T-helper 1 cell treated with Interleukin-12 subunit alpha and Interleukin-12 subunit beta and Interleukin-4 antibody, amounts not matched to agents 30 μg/mL and 1 μg/mL, for 36 hours (primary cell): Measurements from ENCODE around the gene SMAD7.

Experiments used
- H3K27ac Mint-ChIP-seq: one replicate; pipeline ENCODE4 v1.8.0; 2021; ENCODE audit warnings: mild to moderate bottlenecking, mixed read lengths
- H3K27me3 Mint-ChIP-seq: one replicate; pipeline ENCODE4 v1.8.0; 2021; ENCODE audit warnings: low read depth, mixed read lengths
- H3K36me3 Mint-ChIP-seq: one replicate; pipeline ENCODE4 v1.8.0; 2021; ENCODE audit warnings: low read depth, mixed read lengths
- H3K4me1 Mint-ChIP-seq: one replicate; pipeline ENCODE4 v1.8.0; 2021; ENCODE audit warnings: low read depth, mixed read lengths
- H3K4me3 Mint-ChIP-seq: one replicate; pipeline ENCODE4 v1.8.0; 2021; ENCODE audit warnings: mild to moderate bottlenecking, moderate library complexity, mixed read lengths
- H3K9me3 Mint-ChIP-seq: one replicate; pipeline ENCODE4 v1.8.0; 2021; ENCODE audit warnings: mixed read lengths

Gene SMAD7

DNA sequence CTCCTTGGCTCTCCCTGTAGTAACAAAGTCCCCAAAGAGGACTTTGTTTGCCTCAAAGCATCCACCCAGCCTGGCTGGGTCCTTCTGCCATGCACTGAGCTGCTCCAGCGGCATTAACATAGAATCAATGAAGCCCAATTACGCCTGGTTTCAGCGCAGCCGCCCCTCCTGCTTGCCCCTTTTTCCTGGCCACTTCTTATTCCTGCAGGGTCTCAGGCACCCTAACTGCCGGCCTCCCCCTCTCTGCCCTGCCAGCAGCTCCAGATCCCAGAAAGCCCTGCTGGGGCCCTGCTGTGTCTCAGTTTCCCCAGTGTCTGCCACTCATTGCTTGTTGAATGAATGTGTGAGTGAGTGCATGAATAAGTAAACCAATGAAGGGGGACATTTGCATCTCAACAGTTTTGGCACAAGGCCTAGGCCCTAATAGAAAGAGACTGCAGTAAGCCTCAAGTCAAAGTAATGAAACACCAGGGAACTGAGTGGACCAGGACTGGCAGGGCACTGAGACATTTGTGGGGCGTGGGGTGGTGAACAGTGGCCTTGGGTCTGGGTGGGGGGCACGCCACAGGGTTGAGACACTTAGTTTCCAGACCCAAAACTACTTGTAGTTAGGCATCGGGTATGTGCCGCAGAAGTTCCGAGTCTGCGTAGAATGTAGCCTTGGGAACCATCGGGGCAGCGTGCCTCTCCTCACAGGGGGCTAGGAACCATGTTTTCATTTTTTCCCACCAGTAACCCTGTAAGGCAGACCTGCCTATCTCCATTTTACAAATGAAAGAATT, 60.6 kb downstream of the SMAD7 start:
- Mint-ChIP-seq H3K9me3 (no peaks in the 10 kb centered on the region), H3K27me3 (no peaks in the 10 kb centered on the region), H3K4me3 (no peak overlapping the region), H3K4me1 (no peaks in the 10 kb centered on the region), H3K36me3 (no peaks in the 10 kb centered on the region), H3K27ac (no peak overlapping the region)

DNA sequence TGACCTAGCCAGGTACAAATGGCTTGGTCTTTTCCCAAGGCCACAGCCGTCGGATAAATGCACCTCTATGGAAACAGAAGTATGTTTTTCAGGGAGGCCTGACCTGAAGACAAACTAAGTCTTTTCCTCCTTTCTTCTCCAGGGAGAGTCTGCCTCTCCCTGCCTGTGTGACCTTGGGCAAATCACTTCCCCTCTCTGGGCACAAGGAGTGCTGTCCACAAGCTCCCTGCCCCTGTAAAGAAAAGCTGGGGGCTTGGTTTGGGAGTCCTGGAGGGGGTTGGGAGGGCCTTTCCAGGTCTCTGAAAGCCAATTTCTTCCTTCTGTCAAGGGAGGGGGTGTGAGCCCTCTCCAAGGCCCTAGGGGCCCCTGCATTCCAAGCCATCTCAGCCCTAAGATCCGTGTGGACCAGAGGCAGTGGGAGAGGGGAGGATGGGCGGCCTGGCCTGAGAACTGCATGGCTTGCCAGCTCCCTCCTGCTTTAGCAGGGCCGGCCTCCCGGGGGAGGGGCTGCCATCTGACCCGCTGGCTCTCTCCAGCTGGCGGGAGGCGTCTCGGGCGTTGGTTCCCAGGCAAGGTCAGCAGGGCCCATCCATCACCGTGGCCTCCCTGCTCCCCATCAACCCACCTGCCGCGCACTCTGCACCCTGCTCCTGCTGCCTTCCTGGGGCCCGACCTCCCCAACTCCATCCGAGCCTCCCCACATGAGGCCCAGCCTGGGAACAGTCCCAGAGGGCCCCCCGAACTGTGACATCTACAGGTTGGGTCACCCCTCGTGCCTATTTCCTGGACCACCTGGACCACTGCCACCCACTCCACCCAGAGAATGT, 61.4 kb downstream of the SMAD7 start:
- Mint-ChIP-seq H3K9me3 (no peaks in the 10 kb centered on the region), H3K36me3 (no peaks in the 10 kb centered on the region), H3K27me3 (no peaks in the 10 kb centered on the region), H3K4me3 (no peak overlapping the region), H3K27ac (no peak overlapping the region), H3K4me1 (peaks cover 3% of the 10 kb centered on the region)

DNA sequence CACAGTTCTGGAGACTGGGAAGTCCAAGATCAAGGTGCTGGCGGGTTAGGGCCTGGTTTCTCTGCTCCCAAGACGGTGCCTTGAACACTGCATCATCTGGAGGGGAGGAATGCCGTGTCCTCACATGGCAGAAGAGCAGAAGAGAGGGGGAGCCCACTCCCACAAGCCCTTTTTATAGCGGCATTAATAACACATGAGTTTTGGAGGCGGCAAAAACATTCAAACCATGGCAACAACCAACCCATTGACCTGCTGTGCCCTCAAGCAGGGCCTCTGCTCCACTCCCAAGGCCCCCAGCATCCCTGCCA, 62.0 kb downstream of the SMAD7 start:
- Mint-ChIP-seq H3K27me3 (no peaks in the 10 kb centered on the region), H3K4me3 (no peak overlapping the region), H3K36me3 (no peaks in the 10 kb centered on the region), H3K27ac (no peak overlapping the region), H3K9me3 (no peaks in the 10 kb centered on the region), H3K4me1 (peaks cover 3% of the 10 kb centered on the region)

DNA sequence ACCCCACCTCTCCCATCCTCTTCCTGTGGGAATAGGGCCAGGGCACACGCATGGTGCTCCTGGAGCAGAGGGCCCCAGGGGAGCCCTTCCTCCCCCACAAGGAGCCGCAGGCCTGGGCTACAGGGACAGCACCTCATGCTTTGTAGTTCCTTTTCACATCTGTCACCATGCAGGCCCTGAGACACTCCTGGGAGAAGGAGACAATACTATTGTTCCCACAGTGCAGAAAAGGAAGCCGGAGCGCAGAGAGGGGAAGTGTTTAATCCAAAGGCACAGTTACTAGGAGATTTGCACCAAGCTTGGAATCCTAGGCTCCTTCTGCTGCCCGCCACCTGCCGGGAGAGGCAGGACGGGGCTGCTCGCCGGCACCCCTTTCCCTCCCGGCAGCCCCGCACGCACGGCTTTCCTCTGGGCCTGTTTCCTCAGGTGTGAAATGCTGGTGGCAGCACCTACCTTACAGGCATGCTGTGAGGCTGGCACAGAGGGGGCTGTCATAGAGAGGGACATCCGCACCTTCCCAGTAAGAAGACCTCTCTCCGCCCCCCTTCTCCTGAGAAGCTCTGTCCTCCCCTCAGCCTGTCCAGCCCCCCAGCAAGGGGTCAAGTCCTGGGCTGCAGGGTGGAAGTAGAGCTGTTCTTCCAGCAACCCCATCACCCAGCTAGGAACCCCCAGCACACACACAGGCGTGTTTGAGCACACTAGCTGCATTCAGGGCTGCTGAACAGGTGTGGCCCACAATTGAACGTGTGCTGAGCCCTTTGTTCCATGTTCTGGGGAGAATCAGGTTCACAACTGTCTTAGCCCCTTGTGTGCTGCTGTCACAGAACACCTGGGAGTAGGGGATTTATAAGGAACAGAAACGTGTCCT, 62.6 kb downstream of the SMAD7 start:
- H3K27ac Mint-ChIP-seq: no peak overlapping the region
- H3K36me3 Mint-ChIP-seq: no peaks in the 10 kb centered on the region
- no peaks in the 10 kb centered on the region for H3K9me3 Mint-ChIP-seq
- H3K4me1 Mint-ChIP-seq: peaks cover 3% of the 10 kb centered on the region
- no peaks in the 10 kb centered on the region for H3K27me3 Mint-ChIP-seq
- H3K4me3 Mint-ChIP-seq: no peak overlapping the region

DNA sequence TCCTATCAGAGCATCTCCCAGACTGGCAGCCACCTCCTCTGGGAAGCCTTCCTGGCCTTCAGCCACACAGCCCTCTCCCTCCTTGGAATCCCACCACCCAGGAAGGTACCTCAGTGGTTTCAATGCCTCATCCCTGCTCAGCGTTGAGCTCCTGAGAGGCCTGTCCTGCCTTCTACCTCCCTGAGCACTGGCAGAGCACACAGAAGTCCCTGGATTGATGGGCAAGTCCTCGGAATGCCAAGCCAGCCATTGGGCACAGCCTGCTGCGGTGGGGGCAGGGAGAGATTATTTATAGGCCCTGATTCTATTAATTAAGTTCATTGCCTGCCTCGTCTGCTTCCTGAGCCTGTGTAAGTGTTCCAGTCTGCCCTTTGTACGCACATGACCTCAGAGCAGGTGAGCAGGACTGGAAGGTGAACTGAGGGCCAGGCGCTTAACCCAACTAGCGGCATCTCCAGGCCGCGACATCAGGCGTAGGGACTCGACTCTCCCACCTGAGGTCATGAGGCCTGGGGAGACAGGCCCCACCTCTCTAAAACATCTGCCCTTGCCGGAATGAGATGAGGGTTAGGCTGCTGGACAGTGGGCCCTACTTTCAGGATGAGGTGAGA, 63.4 kb downstream of the SMAD7 start:
- Mint-ChIP-seq H3K27ac (no peak overlapping the region), H3K27me3 (no peaks in the 10 kb centered on the region), H3K4me3 (no peak overlapping the region)

DNA sequence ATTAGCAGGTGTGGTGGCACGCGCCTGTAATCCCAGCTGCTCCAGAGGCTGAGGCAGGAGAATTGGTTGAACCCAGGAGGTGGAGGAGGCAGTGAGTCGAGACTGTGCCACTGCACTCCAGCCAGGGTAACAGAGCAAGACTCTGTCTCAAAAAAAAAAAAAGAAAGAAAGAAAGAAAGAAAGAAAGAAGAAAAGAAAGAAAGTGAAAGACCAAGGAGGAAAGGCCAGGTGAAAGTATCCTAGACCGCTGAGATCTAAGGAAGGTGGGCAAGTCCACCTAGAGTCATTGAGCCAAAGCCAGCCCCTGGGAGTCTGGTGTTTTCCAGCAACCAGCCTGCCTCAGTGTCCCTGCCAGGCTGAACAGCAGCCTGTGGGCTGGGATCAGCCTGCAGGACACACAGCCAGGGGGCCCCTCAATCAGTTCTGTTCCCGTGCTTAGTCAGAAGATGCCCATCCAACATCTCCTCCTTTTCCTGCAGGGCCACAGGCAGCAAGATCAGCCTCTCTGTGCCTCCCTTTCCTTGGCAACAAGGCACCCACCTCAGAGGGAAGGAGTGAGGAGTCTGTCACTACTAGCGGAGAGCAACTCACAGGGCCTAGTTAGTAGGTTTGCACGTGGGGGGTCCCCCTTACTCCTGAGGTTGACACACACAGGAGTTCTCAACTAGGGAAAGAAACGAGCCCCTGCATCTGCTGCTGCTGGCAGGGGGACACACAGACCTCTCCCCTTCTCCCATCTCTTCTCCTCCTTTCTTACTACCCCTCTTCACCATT, 64.1 kb downstream of the SMAD7 start:
- H3K36me3 Mint-ChIP-seq: no peaks in the 10 kb centered on the region
- H3K4me1 Mint-ChIP-seq: peaks cover 3% of the 10 kb centered on the region
- no peaks in the 10 kb centered on the region for H3K9me3 Mint-ChIP-seq
- no peak overlapping the region for H3K4me3 Mint-ChIP-seq
- no peak overlapping the region for H3K27ac Mint-ChIP-seq
- H3K27me3 Mint-ChIP-seq: no peaks in the 10 kb centered on the region

More for the DNA sequence above, 63.4 kb downstream of the SMAD7 start:
- Mint-ChIP-seq H3K36me3 (no peaks in the 10 kb centered on the region), H3K9me3 (no peaks in the 10 kb centered on the region), H3K4me1 (peaks cover 3% of the 10 kb centered on the region)

DNA sequence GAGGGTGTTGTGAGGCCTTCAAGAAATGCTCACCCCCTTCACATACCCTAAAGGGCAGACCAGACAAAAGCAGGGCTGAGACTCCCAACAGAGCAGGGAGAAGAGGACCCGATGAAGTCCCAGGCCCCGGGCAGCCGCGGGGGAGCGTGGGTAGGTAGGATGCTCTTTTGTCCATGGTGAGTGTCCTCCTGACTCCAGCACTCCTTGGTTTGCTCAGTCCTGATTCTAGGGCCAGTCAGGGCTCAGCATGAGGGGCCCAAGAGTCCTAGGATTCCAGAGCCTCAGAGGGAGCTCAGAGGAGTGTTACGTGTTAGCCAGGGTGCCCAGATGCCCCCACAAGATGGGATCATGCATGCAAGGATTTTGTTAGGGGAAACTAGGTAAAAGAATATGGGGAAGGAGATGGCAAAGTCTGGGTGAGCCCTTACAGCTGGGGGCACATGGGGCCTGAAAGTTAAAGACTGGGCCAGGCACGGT, 64.8 kb downstream of the SMAD7 start:
- no peak overlapping the region for H3K4me3 Mint-ChIP-seq
- H3K36me3 Mint-ChIP-seq: no peaks in the 10 kb centered on the region
- H3K9me3 Mint-ChIP-seq: no peaks in the 10 kb centered on the region
- H3K4me1 Mint-ChIP-seq: peaks cover 5% of the 10 kb centered on the region
- no peak overlapping the region for H3K27ac Mint-ChIP-seq
- H3K27me3 Mint-ChIP-seq: no peaks in the 10 kb centered on the region

DNA sequence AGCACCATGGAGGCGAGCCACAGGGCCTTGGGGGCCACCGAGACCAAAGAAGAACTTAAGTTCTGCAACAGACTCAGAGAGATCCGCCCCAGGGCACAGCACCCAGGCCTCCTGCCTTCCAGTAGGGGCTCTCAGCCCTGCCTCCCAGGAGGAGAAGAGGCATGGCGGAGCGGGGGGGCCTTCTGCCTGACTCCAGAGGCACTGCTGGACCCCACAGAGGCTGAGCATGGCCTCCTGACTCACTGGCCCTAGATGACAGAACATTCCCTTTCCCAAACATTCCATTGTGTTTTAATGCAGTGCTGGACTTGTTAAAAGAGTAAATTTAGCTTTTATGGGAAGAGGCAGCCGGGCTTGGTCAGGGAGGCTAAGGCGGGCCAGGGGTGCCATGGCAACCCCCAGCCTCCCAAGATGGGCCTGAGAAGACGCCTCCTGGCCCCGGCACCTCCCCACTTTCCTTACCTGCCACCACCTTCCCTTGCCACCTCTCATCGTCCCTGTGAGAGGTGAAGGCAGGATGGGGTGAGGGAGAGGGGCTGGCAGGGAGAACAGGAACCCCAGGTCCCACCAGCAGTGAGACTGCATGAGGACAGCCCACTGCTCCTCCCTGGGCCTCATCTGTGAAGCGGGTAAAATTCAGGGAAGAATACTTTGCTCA, 65.4 kb downstream of the SMAD7 start:
- Mint-ChIP-seq H3K27ac (no peak overlapping the region), H3K36me3 (no peaks in the 10 kb centered on the region), H3K9me3 (no peaks in the 10 kb centered on the region), H3K4me1 (peaks cover 10% of the 10 kb centered on the region), H3K4me3 (no peak overlapping the region), H3K27me3 (no peaks in the 10 kb centered on the region)

DNA sequence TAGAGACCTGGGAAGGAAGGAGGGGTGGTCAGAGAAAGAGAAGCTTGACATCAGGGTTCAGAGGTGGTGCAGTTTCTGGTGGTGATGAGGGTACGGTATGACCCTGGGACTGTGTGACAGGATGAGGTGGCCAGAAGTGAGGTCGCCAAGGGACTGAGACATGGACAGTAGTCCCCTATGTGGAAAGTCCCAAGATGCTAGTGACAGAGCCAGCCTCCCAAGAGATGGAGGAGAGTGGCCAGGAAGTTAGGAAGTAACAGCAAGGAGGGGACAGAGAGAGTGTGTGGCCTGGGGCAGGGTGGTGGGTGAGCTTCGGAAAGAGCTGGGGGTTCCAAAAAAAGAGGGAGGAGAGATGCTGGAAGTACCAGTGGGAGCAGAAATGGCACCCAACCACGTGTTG, 66.0 kb downstream of the SMAD7 start:
- H3K36me3 Mint-ChIP-seq: no peaks in the 10 kb centered on the region

DNA sequence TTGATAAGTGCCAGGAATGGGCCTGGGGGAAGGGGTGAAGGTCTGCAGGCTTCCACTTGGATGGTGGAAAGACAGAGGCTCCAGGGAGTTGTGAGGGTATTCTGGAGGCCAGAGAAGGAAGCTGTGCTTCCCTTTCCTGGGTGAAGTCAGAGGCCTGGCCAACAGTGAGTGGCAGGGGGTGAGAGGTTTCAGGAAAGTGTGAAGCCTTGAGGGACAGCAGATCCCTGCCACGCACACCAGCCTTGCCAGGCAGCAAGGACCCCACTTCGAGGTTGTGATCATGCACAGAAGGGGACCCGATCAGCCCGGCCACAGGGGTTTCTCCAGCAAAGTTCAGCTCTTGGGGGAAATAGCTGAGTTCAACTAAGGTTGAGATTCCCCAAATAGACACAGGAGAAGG, 66.5 kb downstream of the SMAD7 start:
- Mint-ChIP-seq H3K9me3 (no peaks in the 10 kb centered on the region), H3K4me1 (peaks cover 14% of the 10 kb centered on the region), H3K27ac (no peak overlapping the region), H3K36me3 (no peaks in the 10 kb centered on the region), H3K27me3 (no peaks in the 10 kb centered on the region), H3K4me3 (no peak overlapping the region)

More for the DNA sequence above, 66.0 kb downstream of the SMAD7 start:
- Mint-ChIP-seq H3K4me3 (no peak overlapping the region), H3K27me3 (no peaks in the 10 kb centered on the region), H3K9me3 (no peaks in the 10 kb centered on the region), H3K27ac (no peak overlapping the region), H3K4me1 (peaks cover 14% of the 10 kb centered on the region)

DNA sequence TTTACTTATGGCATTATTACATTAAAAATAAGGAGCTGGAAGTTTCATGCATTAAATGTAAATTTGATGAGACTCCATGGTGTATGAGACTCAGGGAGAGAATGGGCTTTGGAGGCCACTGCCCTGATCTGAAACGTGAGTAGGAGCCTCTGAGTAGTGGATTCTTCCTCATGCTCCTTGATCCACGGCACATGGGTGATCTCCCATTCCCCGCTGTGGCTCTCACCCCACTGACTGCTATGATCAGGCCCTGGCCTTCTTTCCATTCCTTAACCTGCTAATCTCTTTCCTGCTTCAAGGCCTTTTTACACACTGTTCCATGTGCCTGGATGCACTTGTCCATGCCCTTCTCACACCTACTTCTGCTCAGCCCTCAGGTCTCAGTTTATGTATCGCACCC, 68.4 kb downstream of the SMAD7 start:
- H3K27me3 Mint-ChIP-seq: no peaks in the 10 kb centered on the region
- peaks cover 14% of the 10 kb centered on the region for H3K4me1 Mint-ChIP-seq
- H3K36me3 Mint-ChIP-seq: no peaks in the 10 kb centered on the region
- H3K4me3 Mint-ChIP-seq: no peak overlapping the region
- H3K9me3 Mint-ChIP-seq: no peaks in the 10 kb centered on the region
- H3K27ac Mint-ChIP-seq: no peak overlapping the region

DNA sequence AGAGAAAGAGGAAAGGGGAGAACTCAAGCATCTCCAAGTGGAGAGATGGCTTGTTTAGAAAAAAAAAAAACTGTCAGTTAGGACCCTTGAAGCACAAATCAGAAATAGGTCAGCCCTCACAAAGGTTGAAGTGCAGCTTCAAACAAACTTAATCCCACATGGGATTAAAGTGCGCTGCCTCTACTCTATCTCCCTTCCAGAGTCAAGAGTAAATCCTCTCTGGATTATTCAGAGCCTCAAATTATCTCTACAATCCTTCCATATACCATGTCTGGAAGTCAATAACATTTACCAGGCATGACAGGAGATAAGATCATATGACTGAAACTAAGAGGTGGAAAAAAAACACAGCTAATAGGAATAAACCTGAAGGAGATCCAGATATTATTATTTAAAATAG, 69.8 kb downstream of the SMAD7 start:
- no peak overlapping the region for H3K4me3 Mint-ChIP-seq
- H3K27me3 Mint-ChIP-seq: no peaks in the 10 kb centered on the region
- H3K27ac Mint-ChIP-seq: no peak overlapping the region
- H3K4me1 Mint-ChIP-seq: peaks cover 14% of the 10 kb centered on the region
- H3K36me3 Mint-ChIP-seq: no peaks in the 10 kb centered on the region
- H3K9me3 Mint-ChIP-seq: no peaks in the 10 kb centered on the region

DNA sequence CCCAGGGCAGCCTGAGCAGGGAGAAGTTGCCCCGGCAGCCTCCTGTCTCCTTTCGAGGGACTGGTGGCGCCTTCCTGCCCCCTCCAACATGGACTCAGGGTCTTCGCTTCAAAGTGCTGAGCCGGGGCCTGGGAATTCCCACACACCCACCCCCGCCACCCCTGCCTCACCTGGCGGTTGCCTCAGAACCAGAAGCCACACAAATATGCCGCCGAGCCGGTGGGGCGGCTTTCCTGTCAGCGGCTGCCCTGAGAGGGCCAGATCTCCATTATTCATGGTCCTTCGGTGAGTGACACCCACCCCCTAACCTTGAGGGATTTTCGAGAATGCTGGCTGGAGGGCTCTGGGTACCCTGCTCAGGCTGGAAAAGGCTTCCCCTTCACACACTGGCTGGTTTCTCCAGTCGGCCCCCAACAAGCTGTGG, 71.7 kb downstream of the SMAD7 start:
- Mint-ChIP-seq H3K4me1 (peaks cover 10% of the 10 kb centered on the region), H3K4me3 (no peak overlapping the region), H3K9me3 (no peaks in the 10 kb centered on the region), H3K27ac (no peak overlapping the region), H3K27me3 (no peaks in the 10 kb centered on the region), H3K36me3 (no peaks in the 10 kb centered on the region)
